ENCODE results near the gene SMG6. TPM values are rescaled to one million over a fixed set of nuclear protein-coding genes. Genes with fewer than 3 reads are reported as not detected.

The SMG6 gene
- total RNA-seq, 1 donor from 2014 or later = 38.1 TPM

DNA sequence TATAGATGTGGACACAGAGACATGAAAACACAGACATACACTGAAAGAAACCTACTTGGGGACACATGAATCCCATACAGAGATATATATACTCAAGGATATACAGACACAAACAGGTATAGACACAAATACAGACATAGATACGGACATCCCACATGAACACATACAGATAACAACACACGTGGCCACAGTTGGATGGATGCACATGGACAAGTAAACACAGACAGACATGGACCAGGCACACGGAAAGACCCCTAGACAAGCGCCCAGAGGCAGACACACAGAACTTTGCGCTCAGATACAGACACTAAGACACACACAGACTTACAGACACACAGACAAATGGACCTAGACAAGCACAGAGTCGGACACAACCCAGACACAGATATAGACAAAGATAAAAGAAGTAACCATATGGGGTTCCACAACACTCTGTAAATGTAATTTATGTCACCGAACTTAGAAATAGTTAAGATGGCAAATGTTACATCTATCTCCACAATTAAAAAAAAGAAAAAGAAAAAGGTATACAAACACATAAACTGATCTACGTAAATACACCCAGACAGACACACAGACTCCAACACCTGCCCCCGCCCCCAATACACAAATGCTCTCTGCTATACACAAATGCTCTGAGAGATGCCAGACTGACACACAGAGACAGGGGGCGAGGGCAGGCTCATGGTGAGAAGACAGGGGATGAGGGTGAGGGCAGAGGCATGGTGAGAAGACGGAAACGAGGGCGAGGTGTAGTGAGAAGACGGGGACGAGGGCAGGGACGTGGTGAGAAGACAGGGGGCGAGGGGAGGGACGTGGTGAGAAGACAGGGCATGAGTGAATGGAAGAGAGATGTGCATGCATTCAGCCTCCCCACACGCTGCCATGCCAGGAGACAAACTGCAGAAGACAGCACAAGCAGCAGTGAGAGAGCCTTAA, 118.3 kb downstream of the SMG6 start:
- no peak for DNase-seq (ENCODE audit: low spot score)
- Mint-ChIP-seq H3K4me1 (ENCODE audit: unreplicated experiment) (peaks cover 30% of the 10 kb centered on the region), H3K36me3 (ENCODE audit: low read depth, unreplicated experiment) (peaks cover 36% of the 10 kb centered on the region), H3K9me3 (ENCODE audit: unreplicated experiment) (no peaks in the 10 kb centered on the region), H3K27ac (ENCODE audit: unreplicated experiment) (no peak overlapping the region), H3K27me3 (ENCODE audit: unreplicated experiment) (peaks cover 7% of the 10 kb centered on the region), H3K4me3 (ENCODE audit: unreplicated experiment) (peak overlapping the region; percentile 13)
- TF ChIP-seq, protein P1, sequence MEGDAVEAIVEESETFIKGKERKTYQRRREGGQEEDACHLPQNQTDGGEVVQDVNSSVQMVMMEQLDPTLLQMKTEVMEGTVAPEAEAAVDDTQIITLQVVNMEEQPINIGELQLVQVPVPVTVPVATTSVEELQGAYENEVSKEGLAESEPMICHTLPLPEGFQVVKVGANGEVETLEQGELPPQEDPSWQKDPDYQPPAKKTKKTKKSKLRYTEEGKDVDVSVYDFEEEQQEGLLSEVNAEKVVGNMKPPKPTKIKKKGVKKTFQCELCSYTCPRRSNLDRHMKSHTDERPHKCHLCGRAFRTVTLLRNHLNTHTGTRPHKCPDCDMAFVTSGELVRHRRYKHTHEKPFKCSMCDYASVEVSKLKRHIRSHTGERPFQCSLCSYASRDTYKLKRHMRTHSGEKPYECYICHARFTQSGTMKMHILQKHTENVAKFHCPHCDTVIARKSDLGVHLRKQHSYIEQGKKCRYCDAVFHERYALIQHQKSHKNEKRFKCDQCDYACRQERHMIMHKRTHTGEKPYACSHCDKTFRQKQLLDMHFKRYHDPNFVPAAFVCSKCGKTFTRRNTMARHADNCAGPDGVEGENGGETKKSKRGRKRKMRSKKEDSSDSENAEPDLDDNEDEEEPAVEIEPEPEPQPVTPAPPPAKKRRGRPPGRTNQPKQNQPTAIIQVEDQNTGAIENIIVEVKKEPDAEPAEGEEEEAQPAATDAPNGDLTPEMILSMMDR (IDR thresholded peaks at IDR 0.05; ENCODE audit: unreplicated experiment) = no peak

DNA sequence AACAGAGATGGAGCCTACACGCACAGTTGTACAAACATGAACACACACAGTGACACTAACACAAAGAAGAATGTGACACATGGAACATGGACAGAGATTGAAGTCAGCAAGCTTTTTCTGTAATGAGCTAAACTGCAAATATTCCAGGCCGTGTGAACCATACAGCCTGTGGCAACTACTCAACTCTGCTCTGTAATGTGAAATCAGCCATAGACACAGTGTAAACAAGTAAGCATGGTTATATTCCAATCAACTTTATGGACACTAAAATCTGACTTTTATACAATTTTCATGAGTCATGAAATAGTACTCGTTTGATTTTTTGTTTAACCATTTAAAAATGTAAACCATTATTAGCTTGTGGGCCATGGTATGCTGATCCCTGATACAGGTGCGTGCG, 120.2 kb downstream of the SMG6 start:
- Mint-ChIP-seq H3K27ac (ENCODE audit: unreplicated experiment) (no peak overlapping the region), H3K4me3 (ENCODE audit: unreplicated experiment) (peak overlapping the region; percentile 64), H3K36me3 (ENCODE audit: low read depth, unreplicated experiment) (peaks cover 30% of the 10 kb centered on the region), H3K27me3 (ENCODE audit: unreplicated experiment) (peaks cover 9% of the 10 kb centered on the region), H3K9me3 (ENCODE audit: unreplicated experiment) (no peaks in the 10 kb centered on the region), H3K4me1 (ENCODE audit: unreplicated experiment) (peaks cover 30% of the 10 kb centered on the region)
- no peak for DNase-seq (ENCODE audit: low spot score)
- TF ChIP-seq, protein P1 (IDR thresholded peaks at IDR 0.05; ENCODE audit: unreplicated experiment) = no peak

DNA sequence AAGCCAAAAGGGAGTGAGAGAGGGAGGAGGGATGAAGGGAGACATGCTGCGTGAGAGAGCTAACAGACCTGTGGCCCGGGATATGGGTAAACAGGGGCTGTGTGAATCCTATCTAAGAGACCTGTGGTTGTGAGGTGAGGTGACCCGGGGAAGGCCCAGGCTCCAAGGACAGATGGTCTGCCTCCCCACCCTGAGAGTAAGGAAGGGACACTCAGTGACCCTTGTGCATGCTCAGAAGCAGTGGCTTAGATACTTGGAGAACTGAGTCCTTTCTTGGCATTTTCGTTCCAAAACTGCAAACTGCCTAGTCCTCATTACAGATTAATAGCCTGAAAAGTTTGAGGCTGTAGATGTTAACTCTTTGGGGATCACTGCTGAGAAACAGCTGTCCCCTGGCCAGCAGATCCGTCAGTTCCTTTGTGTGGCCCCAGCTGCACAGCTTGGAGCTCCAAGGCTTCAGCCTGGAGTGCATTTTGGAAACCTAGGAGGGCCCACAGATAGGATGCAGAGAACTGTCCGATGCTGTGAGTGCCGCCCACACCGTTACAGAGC, 121.6 kb downstream of the SMG6 start:
- Mint-ChIP-seq H3K27me3 (ENCODE audit: unreplicated experiment) (peaks cover 12% of the 10 kb centered on the region), H3K4me1 (ENCODE audit: unreplicated experiment) (peaks cover 36% of the 10 kb centered on the region), H3K27ac (ENCODE audit: unreplicated experiment) (peak overlapping the region; percentile 5), H3K4me3 (ENCODE audit: unreplicated experiment) (no peak overlapping the region), H3K36me3 (ENCODE audit: low read depth, unreplicated experiment) (peaks cover 24% of the 10 kb centered on the region), H3K9me3 (ENCODE audit: unreplicated experiment) (no peaks in the 10 kb centered on the region)
- TF ChIP-seq, protein P1 (IDR thresholded peaks at IDR 0.05; ENCODE audit: unreplicated experiment) = no peak
- DNase-seq (ENCODE audit: low spot score) = no peak

GRCh38 chr17:2181206-2181896, 122.2 kb downstream of the SMG6 start:
- H3K4me3 Mint-ChIP-seq (ENCODE audit: unreplicated experiment) = no peak overlapping the region
- TF ChIP-seq, protein P1 (IDR thresholded peaks at IDR 0.05; ENCODE audit: unreplicated experiment) = no peak
- no peak overlapping the region for H3K27ac Mint-ChIP-seq (ENCODE audit: unreplicated experiment)
- H3K27me3 Mint-ChIP-seq (ENCODE audit: unreplicated experiment) = peaks cover 12% of the 10 kb centered on the region
- H3K4me1 Mint-ChIP-seq (ENCODE audit: unreplicated experiment) = peaks cover 39% of the 10 kb centered on the region
- DNase-seq (ENCODE audit: low spot score) = no peak
- no peaks in the 10 kb centered on the region for H3K9me3 Mint-ChIP-seq (ENCODE audit: unreplicated experiment)
- H3K36me3 Mint-ChIP-seq (ENCODE audit: low read depth, unreplicated experiment) = peaks cover 24% of the 10 kb centered on the region

Data from endothelial cell (in vitro differentiated cells).